Measurements from ENCODE around the gene CEP112. TPM values are rescaled to one million over a fixed set of nuclear protein-coding genes. Genes with fewer than 3 reads are reported as not detected.

CEP112 gene
- 5.8 to 9.1 TPM (median 8.1 TPM) in 5 replicates for total RNA-seq (2022; extraction: Qiagen RNA extraction)

DNA sequence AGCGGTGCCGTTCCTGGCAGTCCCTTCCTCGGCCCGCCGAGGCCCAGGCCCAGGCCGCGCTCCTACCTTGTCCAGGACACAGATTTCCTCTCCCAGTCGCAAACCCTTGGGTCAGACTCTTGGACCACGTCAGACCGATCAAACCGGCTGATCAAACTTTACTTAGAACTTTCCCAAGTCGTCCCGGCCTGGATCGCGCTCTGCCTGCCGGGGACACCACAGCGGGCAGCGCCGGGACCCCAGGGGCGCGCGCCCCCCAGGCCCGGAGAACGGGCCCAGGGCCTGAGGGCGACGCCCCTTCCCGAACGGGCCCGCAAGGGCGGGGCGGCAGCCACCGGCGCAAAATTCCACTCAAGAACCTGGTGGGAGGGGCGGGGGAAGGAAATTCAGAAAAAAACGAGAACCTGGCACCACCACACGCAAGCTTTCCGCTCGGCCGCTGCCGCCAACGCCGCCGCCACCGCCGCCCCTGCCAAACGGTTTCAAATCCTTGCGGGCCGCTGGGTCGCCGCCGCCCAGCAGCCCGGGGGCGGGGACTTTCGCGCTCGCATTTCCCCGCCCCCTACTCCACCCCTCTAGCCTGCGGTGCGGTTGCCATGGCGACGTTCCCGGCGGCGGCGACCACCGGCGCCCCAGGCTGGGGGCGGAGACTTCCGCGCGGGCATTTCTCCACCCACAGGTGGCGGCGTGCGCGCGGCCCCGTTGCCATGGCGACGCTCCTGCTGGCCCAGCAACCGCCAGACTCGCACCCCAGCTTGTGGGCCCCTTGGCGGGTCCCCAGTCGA is at the start of gene CEP112:
Gene CEP112, minus strand, starts transcription at position 541 of the 785 bp plus-strand sequence.

DNA sequence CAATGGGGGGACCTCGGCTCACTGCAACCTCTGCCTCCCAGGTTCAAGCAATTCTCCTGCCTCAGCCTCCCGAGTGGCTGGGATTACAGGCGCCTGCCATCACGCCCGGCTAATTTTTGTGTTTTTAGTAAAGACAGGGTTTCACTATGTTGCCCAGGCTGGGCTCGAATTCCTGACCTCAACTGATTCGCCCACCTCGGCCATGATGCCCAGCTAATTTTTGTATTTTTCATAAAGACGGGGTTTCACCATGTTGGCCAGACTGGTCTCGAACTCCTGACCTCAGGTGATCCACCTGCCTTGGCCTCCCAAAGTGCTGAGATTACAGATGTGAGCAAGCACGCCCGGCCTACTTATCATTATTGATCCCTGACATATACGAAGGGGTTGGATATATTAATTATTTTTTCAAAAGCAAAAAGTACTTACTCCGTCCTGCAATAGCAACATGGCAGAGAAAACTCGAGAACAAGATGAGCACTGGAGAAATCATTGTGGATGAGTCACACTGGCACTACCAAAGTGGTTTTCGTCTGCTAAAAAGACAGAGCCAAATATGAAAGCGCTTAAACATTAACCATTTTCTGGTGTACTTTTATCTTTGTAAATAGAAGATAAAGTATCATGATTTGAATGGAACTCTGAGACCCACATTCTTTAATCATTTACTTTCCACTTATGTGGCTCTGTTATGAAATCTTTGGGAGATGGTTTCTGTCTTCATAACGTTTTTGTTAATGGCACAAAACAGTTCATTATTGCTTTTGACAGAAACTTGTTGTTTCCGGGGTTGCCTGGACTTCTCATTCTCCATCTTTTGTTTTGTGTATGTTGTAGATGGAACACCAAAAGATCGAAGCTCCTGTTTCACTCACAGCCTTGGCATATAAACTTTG is 37.2 kb upstream of the CEP112 start, which contains the start of gene APOH:
Gene APOH, minus strand, starts transcription at position 529 of the 896 bp plus-strand sequence. Its CDS starts 36 bp downstream, at position 493.

Other genes with a start within 250 kb of the CEP112 start
- 3.9 to 6.7 TPM (median 5.0 TPM) in 5 replicates for gene APOH, start 37.3 kb upstream of the CEP112 start, total RNA-seq (2022; extraction: Qiagen RNA extraction)
- 34.6 to 55.9 TPM (median 54.4 TPM) in 5 replicates for gene PRKCA, start 110.5 kb upstream of the CEP112 start, total RNA-seq (2022; extraction: Qiagen RNA extraction)

Measured in A549 treated with dexamethasone at 1 μM for 4 hours (cell line).